ENCODE data around the gene RFTN1. TPM values are rescaled to one million over a fixed set of nuclear protein-coding genes. Genes with fewer than 3 reads are reported as not detected.

RFTN1 gene
- polyA plus RNA-seq, 3 donors, result 30.2 to 33.6 (median 31.5) TPM

- DNase-seq (ENCODE audit: low read depth in 3 of 3, low spot score in 2 of 3), result no peak
Measured at GRCh38 chr3:16335333-16335732, 178.2 kb downstream of the RFTN1 start.

GRCh38 chr3:16334909-16335308 is 178.6 kb downstream of the RFTN1 start:
- DNase-seq (ENCODE audit: low read depth in 3 of 3, low spot score in 2 of 3), result no peak

- no peak for DNase-seq (ENCODE audit: low read depth in 3 of 3, low spot score in 2 of 3)
Measured at GRCh38 chr3:16332904-16333426, 180.5 kb downstream of the RFTN1 start.

GRCh38 chr3:16331319-16331883 is 182.1 kb downstream of the RFTN1 start:
- DNase-seq (ENCODE audit: low read depth in 3 of 3, low spot score in 2 of 3), result no peak

GRCh38 chr3:16330351-16330750 is 183.1 kb downstream of the RFTN1 start:
- DNase-seq (ENCODE audit: low read depth in 3 of 3, low spot score in 2 of 3), result no peak

- DNase-seq (ENCODE audit: low read depth in 3 of 3, low spot score in 2 of 3), result no peak
Measured at GRCh38 chr3:16329826-16330129, 183.7 kb downstream of the RFTN1 start.

- no peak for DNase-seq (ENCODE audit: low read depth in 3 of 3, low spot score in 2 of 3)
Measured at GRCh38 chr3:16329036-16329825, 184.3 kb downstream of the RFTN1 start.

- no peak for DNase-seq (ENCODE audit: low read depth in 3 of 3, low spot score in 2 of 3)
Measured at GRCh38 chr3:16328124-16328523, 185.4 kb downstream of the RFTN1 start.

- DNase-seq (ENCODE audit: low read depth in 3 of 3, low spot score in 2 of 3), result no peak
Measured at GRCh38 chr3:16326724-16327349, 186.7 kb downstream of the RFTN1 start.

GRCh38 chr3:16325850-16326249 is 187.6 kb downstream of the RFTN1 start:
- DNase-seq (ENCODE audit: low read depth in 3 of 3, low spot score in 2 of 3), result no peak

GRCh38 chr3:16323737-16324136 is 189.8 kb downstream of the RFTN1 start:
- DNase-seq (ENCODE audit: low read depth in 3 of 3, low spot score in 2 of 3), result no peak

- no peak for DNase-seq (ENCODE audit: low read depth in 3 of 3, low spot score in 2 of 3)
Measured at GRCh38 chr3:16322189-16322588, 191.3 kb downstream of the RFTN1 start.

GRCh38 chr3:16320711-16321110 is 192.8 kb downstream of the RFTN1 start:
- DNase-seq (ENCODE audit: low read depth in 3 of 3, low spot score in 2 of 3), result no peak

GRCh38 chr3:16319723-16320122 is 193.8 kb downstream of the RFTN1 start:
- no peak for DNase-seq (ENCODE audit: low read depth in 3 of 3, low spot score in 2 of 3)

GRCh38 chr3:16319307-16319706 is 194.2 kb downstream of the RFTN1 start:
- no peak for DNase-seq (ENCODE audit: low read depth in 3 of 3, low spot score in 2 of 3)

GRCh38 chr3:16318176-16318575 is 195.3 kb downstream of the RFTN1 start:
- no peak for DNase-seq (ENCODE audit: low read depth in 3 of 3, low spot score in 2 of 3)

- no peak for DNase-seq (ENCODE audit: low read depth in 3 of 3, low spot score in 2 of 3)
Measured at GRCh38 chr3:16317561-16317945, 195.9 kb downstream of the RFTN1 start.

GRCh38 chr3:16316847-16317560 is 196.5 kb downstream of the RFTN1 start:
- DNase-seq (ENCODE audit: low read depth in 3 of 3, low spot score in 2 of 3), result no peak

GRCh38 chr3:16316396-16316795 is 197.1 kb downstream of the RFTN1 start:
- DNase-seq (ENCODE audit: low read depth in 3 of 3, low spot score in 2 of 3), result no peak

GRCh38 chr3:16315623-16316022 is 197.9 kb downstream of the RFTN1 start:
- no peak for DNase-seq (ENCODE audit: low read depth in 3 of 3, low spot score in 2 of 3)

GRCh38 chr3:16313886-16314645 is 199.4 kb downstream of the RFTN1 start:
- DNase-seq (ENCODE audit: low read depth in 3 of 3, low spot score in 2 of 3), result no peak
